SK-N-SH (cell line): Measurements from ENCODE around the gene ETV6.

Experiments used
- EP300 ChIP-seq, 2 experiments: IDR thresholded peaks; 2 replicates each; pipeline versions ENCODE4 v1.4.0 to v1.6.1; 2012; ENCODE audit warnings: borderline replicate concordance in 1 of 2, low read depth in 1 of 2, low read length in 1 of 2
- GABPA ChIP-seq: IDR thresholded peaks from 2 replicates; pipeline ENCODE4 v1.4.0; 2012; ENCODE audit warnings: low read depth, mild to moderate bottlenecking
- MXI1 ChIP-seq: IDR thresholded peaks from 2 replicates; pipeline ENCODE4 v1.6.1; 2012; ENCODE audit warnings: mild to moderate bottlenecking, low read depth, low read length, improper control_type of control experiment
- RCOR1 ChIP-seq: fragments of 150-350 bp; IDR thresholded peaks from 2 replicates; pipeline ENCODE4 v1.6.1; 2017; ENCODE audit warnings: antibody characterized with exemption, low read length
- SIN3A ChIP-seq: IDR thresholded peaks from 2 replicates; pipeline ENCODE4 v1.6.1; 2012; ENCODE audit warnings: low read depth, mild to moderate bottlenecking, low read length, moderate library complexity, borderline replicate concordance
- TF ChIP-seq, protein P1 (sequence below): IDR thresholded peaks from 2 replicates; pipeline ENCODE4 v1.4.0; 2012; ENCODE audit warnings: low read depth, borderline replicate concordance
- TF ChIP-seq, protein P2 (sequence below): fragments of 200-600 bp; sonication (generic); IDR thresholded peaks from 2 replicates; pipeline ENCODE4 v1.6.1; 2017; ENCODE audit warnings: antibody characterized with exemption, mild to moderate bottlenecking, moderate library complexity
- TF ChIP-seq, protein P3 (sequence below): IDR thresholded peaks from 2 replicates; pipeline ENCODE4 v1.6.1; 2012; ENCODE audit warnings: mild to moderate bottlenecking, low read depth, low read length, moderate library complexity

DNA sequence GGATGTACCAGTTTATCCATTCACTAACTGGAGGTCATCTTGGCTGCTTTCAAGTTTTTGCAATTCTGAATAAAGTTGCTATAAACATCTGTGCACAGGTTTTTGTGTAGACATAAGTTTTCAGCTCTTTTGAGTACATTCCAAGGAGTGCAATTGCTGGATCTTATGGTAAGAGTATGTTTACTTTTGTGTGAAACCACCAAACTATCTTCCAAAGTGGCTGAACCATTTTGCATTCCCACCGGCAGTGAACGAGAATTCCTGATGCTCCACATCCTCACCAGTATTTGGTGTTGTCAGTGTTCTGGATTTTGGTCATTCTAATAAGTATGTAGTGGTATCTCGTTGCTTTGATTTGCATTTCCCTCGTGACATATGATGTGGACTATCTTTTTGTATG, 270.8 kb downstream of the ETV6 start:
- no peak for TF ChIP-seq SIN3A
- TF ChIP-seq, protein P1, sequence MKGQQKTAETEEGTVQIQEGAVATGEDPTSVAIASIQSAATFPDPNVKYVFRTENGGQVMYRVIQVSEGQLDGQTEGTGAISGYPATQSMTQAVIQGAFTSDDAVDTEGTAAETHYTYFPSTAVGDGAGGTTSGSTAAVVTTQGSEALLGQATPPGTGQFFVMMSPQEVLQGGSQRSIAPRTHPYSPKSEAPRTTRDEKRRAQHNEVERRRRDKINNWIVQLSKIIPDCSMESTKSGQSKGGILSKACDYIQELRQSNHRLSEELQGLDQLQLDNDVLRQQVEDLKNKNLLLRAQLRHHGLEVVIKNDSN = no peak
- TF ChIP-seq EP300 (IDR thresholded peaks at IDR 0.05; ENCODE audit: borderline replicate concordance in 1 of 2, low read depth in 1 of 2, low read length in 1 of 2) = no peak
- no peak for TF ChIP-seq RCOR1
- TF ChIP-seq, protein P2, sequence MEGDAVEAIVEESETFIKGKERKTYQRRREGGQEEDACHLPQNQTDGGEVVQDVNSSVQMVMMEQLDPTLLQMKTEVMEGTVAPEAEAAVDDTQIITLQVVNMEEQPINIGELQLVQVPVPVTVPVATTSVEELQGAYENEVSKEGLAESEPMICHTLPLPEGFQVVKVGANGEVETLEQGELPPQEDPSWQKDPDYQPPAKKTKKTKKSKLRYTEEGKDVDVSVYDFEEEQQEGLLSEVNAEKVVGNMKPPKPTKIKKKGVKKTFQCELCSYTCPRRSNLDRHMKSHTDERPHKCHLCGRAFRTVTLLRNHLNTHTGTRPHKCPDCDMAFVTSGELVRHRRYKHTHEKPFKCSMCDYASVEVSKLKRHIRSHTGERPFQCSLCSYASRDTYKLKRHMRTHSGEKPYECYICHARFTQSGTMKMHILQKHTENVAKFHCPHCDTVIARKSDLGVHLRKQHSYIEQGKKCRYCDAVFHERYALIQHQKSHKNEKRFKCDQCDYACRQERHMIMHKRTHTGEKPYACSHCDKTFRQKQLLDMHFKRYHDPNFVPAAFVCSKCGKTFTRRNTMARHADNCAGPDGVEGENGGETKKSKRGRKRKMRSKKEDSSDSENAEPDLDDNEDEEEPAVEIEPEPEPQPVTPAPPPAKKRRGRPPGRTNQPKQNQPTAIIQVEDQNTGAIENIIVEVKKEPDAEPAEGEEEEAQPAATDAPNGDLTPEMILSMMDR = no peak
- TF ChIP-seq, protein P3, sequence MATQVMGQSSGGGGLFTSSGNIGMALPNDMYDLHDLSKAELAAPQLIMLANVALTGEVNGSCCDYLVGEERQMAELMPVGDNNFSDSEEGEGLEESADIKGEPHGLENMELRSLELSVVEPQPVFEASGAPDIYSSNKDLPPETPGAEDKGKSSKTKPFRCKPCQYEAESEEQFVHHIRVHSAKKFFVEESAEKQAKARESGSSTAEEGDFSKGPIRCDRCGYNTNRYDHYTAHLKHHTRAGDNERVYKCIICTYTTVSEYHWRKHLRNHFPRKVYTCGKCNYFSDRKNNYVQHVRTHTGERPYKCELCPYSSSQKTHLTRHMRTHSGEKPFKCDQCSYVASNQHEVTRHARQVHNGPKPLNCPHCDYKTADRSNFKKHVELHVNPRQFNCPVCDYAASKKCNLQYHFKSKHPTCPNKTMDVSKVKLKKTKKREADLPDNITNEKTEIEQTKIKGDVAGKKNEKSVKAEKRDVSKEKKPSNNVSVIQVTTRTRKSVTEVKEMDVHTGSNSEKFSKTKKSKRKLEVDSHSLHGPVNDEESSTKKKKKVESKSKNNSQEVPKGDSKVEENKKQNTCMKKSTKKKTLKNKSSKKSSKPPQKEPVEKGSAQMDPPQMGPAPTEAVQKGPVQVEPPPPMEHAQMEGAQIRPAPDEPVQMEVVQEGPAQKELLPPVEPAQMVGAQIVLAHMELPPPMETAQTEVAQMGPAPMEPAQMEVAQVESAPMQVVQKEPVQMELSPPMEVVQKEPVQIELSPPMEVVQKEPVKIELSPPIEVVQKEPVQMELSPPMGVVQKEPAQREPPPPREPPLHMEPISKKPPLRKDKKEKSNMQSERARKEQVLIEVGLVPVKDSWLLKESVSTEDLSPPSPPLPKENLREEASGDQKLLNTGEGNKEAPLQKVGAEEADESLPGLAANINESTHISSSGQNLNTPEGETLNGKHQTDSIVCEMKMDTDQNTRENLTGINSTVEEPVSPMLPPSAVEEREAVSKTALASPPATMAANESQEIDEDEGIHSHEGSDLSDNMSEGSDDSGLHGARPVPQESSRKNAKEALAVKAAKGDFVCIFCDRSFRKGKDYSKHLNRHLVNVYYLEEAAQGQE = no peak
- TF ChIP-seq GABPA = no peak
- TF ChIP-seq MXI1 = no peak
